HEK293 (cell line): ENCODE data around the gene KLHL29.

Source experiments
- CTCF ChIA-PET: fragments of 350-600 bp; formaldehyde crosslinking; extraction: SDS; loops from one replicate; lab custom pipeline; 2021; ENCODE audit warnings: antibody characterized with exemption; lab: Yijun Ruan, JAX
- POLR2A ChIA-PET: fragments of 300-600 bp; formaldehyde crosslinking; extraction: SDS; loops from one replicate; lab custom pipeline; 2020; ENCODE audit warnings: antibody characterized with exemption, inconsistent platforms; lab: Yijun Ruan, JAX
- H3K27ac ChIP-seq: fragments of 200-500 bp; sonication (Bioruptor generic); 2 replicates; pipeline ENCODE4 v1.5.1; 2014; ENCODE audit warnings: low read depth, low read length, control low read depth, inconsistent platforms; ENCODE audit errors: extremely low read depth
- H3K36me3 ChIP-seq, 2 experiments: fragments of 200-500 bp in 1 of 2; sonication (Bioruptor generic) in 1 of 2; 1 replicate in 1 of 2; 2 replicates in 1 of 2; pipeline ENCODE4 v1.5.1; 2014 to 2017; ENCODE audit warnings: inconsistent platforms in 2 of 2, low read length in 2 of 2; ENCODE audit not compliant: control insufficient read depth in 2 of 2, insufficient read depth in 1 of 2
- H3K4me1 ChIP-seq: fragments of 200-500 bp; sonication (Bioruptor generic); 2 replicates; pipeline ENCODE4 v1.5.1; 2014; ENCODE audit warnings: mild to moderate bottlenecking, low read length, inconsistent platforms; ENCODE audit not compliant: control insufficient read depth, insufficient read depth
- H3K4me3 ChIP-seq: 2 replicates; pipeline ENCODE4 v1.5.1; 2011; ENCODE audit warnings: low read depth, mild to moderate bottlenecking, control low read depth, low read length, moderate library complexity
- H3K9me3 ChIP-seq: fragments of 200-500 bp; sonication (Bioruptor generic); 2 replicates; pipeline ENCODE4 v1.5.1; 2014; ENCODE audit warnings: low read depth, low read length, inconsistent platforms; ENCODE audit not compliant: control insufficient read depth, insufficient read depth
- GLIS1 ChIP-seq: fragments of 450-650 bp; formaldehyde crosslinking; IDR thresholded peaks from 2 replicates; pipeline ENCODE4 v1.5.1; 2016; ENCODE audit warnings: missing biosample characterization, missing genetic modification characterization
- HOXA7 ChIP-seq: sonication (generic); formaldehyde crosslinking; IDR thresholded peaks from 2 replicates; pipeline ENCODE4 v1.8.1; 2022; ENCODE audit warnings: missing genetic modification reagents, borderline replicate concordance
- KLF7 ChIP-seq: fragments of 450-650 bp; formaldehyde crosslinking; IDR thresholded peaks from 2 replicates; pipeline ENCODE4 v1.5.1; 2016; ENCODE audit warnings: missing biosample characterization, missing genetic modification characterization, borderline replicate concordance
- SALL2 ChIP-seq: fragments of 450-650 bp; formaldehyde crosslinking; IDR thresholded peaks from 2 replicates; pipeline ENCODE4 v1.5.0; 2017; ENCODE audit warnings: missing biosample characterization, mild to moderate bottlenecking, missing genetic modification characterization, borderline replicate concordance
- SETDB1 ChIP-seq: IDR thresholded peaks from one replicate; pipeline ENCODE4 v1.6.1; 2017; ENCODE audit warnings: mild to moderate bottlenecking, low read length, moderate library complexity, mixed read lengths; ENCODE audit not compliant: insufficient read length
- TSHZ1 ChIP-seq: fragments of 450-650 bp; formaldehyde crosslinking; IDR thresholded peaks from 2 replicates; pipeline ENCODE4 v1.5.1; 2016; ENCODE audit warnings: missing biosample characterization, missing genetic modification characterization, borderline replicate concordance
- YY2 ChIP-seq: fragments of 450-650 bp; formaldehyde crosslinking; IDR thresholded peaks from 2 replicates; pipeline ENCODE4 v1.5.1; 2016; ENCODE audit warnings: missing biosample characterization, missing genetic modification characterization
- ZBTB20 ChIP-seq: fragments of 450-650 bp; formaldehyde crosslinking; IDR thresholded peaks from 2 replicates; pipeline ENCODE4 v1.5.1; 2016; ENCODE audit warnings: missing biosample characterization, missing genetic modification characterization
- ZNF138 ChIP-seq: fragments of 450-650 bp; formaldehyde crosslinking; IDR thresholded peaks from 2 replicates; pipeline ENCODE4 v1.5.1; 2016; ENCODE audit warnings: missing biosample characterization, missing genetic modification characterization, borderline replicate concordance
- ZNF184 ChIP-seq: fragments of 450-650 bp; IDR thresholded peaks from 2 replicates; pipeline ENCODE4 v1.5.1; 2018; ENCODE audit warnings: missing biosample characterization, mild to moderate bottlenecking, missing genetic modification characterization
- ZNF2 ChIP-seq: fragments of 450-650 bp; formaldehyde crosslinking; IDR thresholded peaks from 2 replicates; pipeline ENCODE4 v1.5.1; 2016; ENCODE audit warnings: missing biosample characterization, missing genetic modification characterization
- ZNF266 ChIP-seq: fragments of 450-650 bp; formaldehyde crosslinking; IDR thresholded peaks from 2 replicates; pipeline ENCODE4 v1.5.1; 2016; ENCODE audit warnings: missing biosample characterization, missing genetic modification characterization, low read depth
- ZNF302 ChIP-seq: fragments of 450-650 bp; formaldehyde crosslinking; IDR thresholded peaks from 2 replicates; pipeline ENCODE4 v1.5.1; 2016; ENCODE audit warnings: missing biosample characterization, missing genetic modification characterization, low read depth
- ZNF341 ChIP-seq: fragments of 450-650 bp; formaldehyde crosslinking; IDR thresholded peaks from 2 replicates; pipeline ENCODE4; 2016; ENCODE audit warnings: low read depth, missing biosample characterization, missing genetic modification characterization
- ZNF391 ChIP-seq: fragments of 450-650 bp; formaldehyde crosslinking; IDR thresholded peaks from 2 replicates; pipeline ENCODE4 v1.5.1; 2016; ENCODE audit warnings: low read depth, missing biosample characterization, missing genetic modification characterization, borderline replicate concordance
- ZNF529 ChIP-seq: fragments of 450-650 bp; formaldehyde crosslinking; IDR thresholded peaks from 2 replicates; pipeline ENCODE4 v1.5.1; 2017; ENCODE audit warnings: missing genetic modification characterization, missing biosample characterization; ENCODE audit not compliant: insufficient replicate concordance
- ZNF610 ChIP-seq: fragments of 450-650 bp; formaldehyde crosslinking; IDR thresholded peaks from 2 replicates; pipeline ENCODE4 v1.5.1; 2016; ENCODE audit warnings: missing biosample characterization, missing genetic modification characterization, borderline replicate concordance
- ZNF624 ChIP-seq: fragments of 450-650 bp; formaldehyde crosslinking; IDR thresholded peaks from 2 replicates; pipeline ENCODE4 v1.5.1; 2017; ENCODE audit warnings: missing biosample characterization, missing genetic modification characterization
- ZNF654 ChIP-seq: fragments of 450-650 bp; formaldehyde crosslinking; IDR thresholded peaks from 2 replicates; pipeline ENCODE4 v1.5.1; 2016; ENCODE audit warnings: low read depth, missing biosample characterization, missing genetic modification characterization
- ZNF701 ChIP-seq: fragments of 450-650 bp; formaldehyde crosslinking; IDR thresholded peaks from 2 replicates; pipeline ENCODE4 v1.5.1; 2016; ENCODE audit warnings: missing biosample characterization, missing genetic modification characterization
- ZNF707 ChIP-seq: fragments of 450-650 bp; formaldehyde crosslinking; IDR thresholded peaks from 2 replicates; pipeline ENCODE4 v1.5.1; 2016; ENCODE audit warnings: missing biosample characterization, missing genetic modification characterization
- ZNF791 ChIP-seq: fragments of 450-650 bp; formaldehyde crosslinking; IDR thresholded peaks from 2 replicates; pipeline ENCODE4 v1.5.1; 2016; ENCODE audit warnings: missing biosample characterization, missing genetic modification characterization
- ZSCAN30 ChIP-seq: fragments of 450-650 bp; IDR thresholded peaks from 2 replicates; pipeline ENCODE4 v1.5.1; 2018; ENCODE audit warnings: missing biosample characterization, mild to moderate bottlenecking, missing genetic modification characterization, moderate library complexity

Gene KLHL29

GRCh38 chr2:23441414-23441813 is 56.4 kb downstream of the KLHL29 start:
- Histone ChIP-seq H3K4me3 (no peak overlapping the region), H3K4me1 (no peaks in the 10 kb centered on the region), H3K9me3 (no peaks in the 10 kb centered on the region), H3K36me3 (no peaks in the 10 kb centered on the region), H3K27ac (no peak overlapping the region)
- ChIA-PET CTCF (no interaction called here), POLR2A (no interaction called here)
- TF ChIP-seq SETDB1 (peak; percentile 48), HOXA7 (CRISPR knock-in tag) (no peak)

DNA sequence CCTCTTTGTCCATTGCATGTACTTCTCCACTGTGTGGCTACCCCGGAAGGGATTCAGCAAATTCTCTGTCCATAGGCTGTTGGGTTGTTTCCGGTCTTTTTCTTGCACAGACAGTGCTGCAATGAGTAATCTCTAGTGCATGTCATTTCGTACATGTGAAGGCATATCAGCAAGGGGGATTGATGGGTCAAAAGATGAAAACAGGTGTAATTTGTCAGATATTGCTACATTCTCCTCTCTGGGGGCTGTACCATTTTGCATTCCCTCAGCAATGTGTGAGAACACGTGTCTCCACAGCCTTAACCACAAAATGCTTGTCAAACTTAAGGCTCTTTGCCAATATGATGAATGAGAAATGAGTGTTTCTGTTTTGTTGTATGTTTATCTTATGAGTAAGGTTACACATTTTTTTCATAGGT is 60.5 kb downstream of the KLHL29 start:
- Histone ChIP-seq H3K27ac (no peak overlapping the region), H3K36me3 (no peaks in the 10 kb centered on the region), H3K4me1 (no peaks in the 10 kb centered on the region), H3K4me3 (no peak overlapping the region), H3K9me3 (no peaks in the 10 kb centered on the region)
- ChIA-PET POLR2A (no interaction called here), CTCF (no interaction called here)
- TF ChIP-seq ZNF624 (tag by site-specific recombination) (no peak), ZNF610 (no peak), ZNF302 (tag by site-specific recombination) (no peak), ZSCAN30 (tag by site-specific recombination) (no peak), ZNF138 (tag by site-specific recombination) (no peak), YY2 (tag by site-specific recombination) (no peak), ZNF391 (tag by site-specific recombination) (no peak), ZNF707 (tag by site-specific recombination) (no peak), ZNF2 (tag by site-specific recombination) (no peak), ZNF654 (no peak), TSHZ1 (tag by site-specific recombination) (no peak), GLIS1 (tag by site-specific recombination) (no peak), ZNF529 (tag by site-specific recombination) (no peak), ZNF791 (no peak), KLF7 (tag by site-specific recombination) (no peak), ZNF184 (no peak), ZNF701 (tag by site-specific recombination) (no peak), ZBTB20 (no peak), SALL2 (tag by site-specific recombination) (no peak), ZNF266 (tag by site-specific recombination) (no peak)

- H3K4me1 ChIP-seq, result no peaks in the 10 kb centered on the region
- TF ChIP-seq ZNF341 (tag by site-specific recombination), result no peak
- TF ChIP-seq, all 188 proteins: peak for 0
- H3K4me3 ChIP-seq, result no peak overlapping the region
- no peak overlapping the region for H3K27ac ChIP-seq
- ChIA-PET CTCF (interaction anchor here (1.1 kb wide), 1 partner anchor 13 kb away, joined by 4 read pairs; no protein-coding TSS in a partner anchor), POLR2A (no interaction called here)
- H3K9me3 ChIP-seq, result no peaks in the 10 kb centered on the region
- no peaks in the 10 kb centered on the region for H3K36me3 ChIP-seq
Measured at GRCh38 chr2:23446916-23447315, 61.9 kb downstream of the KLHL29 start.
